LNCAP (cell line): ENCODE results near the gene ATP2B3.

Experiments used
- TF ChIP-seq, protein P1 (sequence below): fragments of 450-650 bp; IDR thresholded peaks from 2 replicates; pipeline ENCODE4 v1.5.1; 2017; ENCODE audit warnings: mild to moderate bottlenecking

ATP2B3 gene

DNA sequence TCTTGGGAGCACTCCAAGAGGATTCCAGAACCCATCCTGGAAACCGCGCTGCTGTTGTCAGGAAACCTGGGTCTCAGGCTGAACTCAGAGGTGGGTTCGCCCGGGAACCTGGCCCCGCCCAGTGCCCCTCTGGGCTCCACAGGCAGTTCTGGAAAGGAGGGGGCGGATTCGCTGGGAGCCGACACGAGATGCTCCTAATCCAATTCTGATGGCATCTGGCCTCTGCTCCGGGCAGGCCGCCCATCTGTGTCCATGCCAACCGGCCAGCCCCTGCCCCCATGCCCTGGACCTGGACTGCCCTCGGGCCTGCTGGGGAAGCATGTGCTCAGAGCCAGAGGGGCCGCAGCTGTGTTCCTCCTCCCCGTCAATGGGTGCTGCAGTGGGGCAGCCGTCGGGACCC, 21.0 kb downstream of the ATP2B3 start:
- TF ChIP-seq, protein P1, sequence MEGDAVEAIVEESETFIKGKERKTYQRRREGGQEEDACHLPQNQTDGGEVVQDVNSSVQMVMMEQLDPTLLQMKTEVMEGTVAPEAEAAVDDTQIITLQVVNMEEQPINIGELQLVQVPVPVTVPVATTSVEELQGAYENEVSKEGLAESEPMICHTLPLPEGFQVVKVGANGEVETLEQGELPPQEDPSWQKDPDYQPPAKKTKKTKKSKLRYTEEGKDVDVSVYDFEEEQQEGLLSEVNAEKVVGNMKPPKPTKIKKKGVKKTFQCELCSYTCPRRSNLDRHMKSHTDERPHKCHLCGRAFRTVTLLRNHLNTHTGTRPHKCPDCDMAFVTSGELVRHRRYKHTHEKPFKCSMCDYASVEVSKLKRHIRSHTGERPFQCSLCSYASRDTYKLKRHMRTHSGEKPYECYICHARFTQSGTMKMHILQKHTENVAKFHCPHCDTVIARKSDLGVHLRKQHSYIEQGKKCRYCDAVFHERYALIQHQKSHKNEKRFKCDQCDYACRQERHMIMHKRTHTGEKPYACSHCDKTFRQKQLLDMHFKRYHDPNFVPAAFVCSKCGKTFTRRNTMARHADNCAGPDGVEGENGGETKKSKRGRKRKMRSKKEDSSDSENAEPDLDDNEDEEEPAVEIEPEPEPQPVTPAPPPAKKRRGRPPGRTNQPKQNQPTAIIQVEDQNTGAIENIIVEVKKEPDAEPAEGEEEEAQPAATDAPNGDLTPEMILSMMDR: no peak

DNA sequence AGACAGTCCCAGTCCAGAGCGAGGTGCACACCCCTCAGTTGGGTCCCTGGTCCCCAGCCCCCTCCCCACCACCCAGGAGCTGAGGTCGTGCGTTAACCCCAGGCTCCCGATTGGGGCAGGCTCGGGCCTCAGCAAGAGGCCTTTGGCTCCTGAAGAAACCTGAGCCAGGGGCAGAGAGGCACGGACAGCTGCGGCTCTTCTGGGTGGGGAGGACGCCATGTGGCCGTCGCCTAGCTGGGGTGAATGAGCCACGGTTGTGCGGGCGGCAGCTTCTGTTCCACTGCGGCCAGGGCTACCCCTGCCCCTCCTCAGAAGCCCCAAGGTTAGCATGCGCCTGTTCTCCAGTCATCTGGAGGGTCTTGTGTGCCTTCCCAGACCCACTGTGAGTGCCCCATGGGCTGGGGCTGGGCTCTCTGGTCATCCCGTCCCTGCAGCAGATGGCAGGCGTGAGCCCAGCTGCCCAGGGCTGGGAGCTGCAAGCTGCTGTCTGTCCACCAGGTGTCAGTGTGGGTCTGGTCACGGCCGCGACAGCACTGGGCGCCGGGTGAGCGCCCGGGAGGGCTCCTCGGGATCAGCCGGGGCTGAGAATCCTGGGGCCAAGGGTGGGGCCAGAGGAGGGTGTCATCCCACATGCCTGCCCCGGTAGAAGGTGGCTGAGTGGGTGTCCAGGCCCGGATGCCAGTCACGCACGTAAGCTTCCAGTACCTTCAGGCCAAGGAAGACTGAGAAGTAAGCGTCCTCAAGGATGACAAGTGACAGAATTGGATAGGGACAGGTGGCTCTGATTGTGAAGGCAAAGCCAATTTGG, 21.9 kb downstream of the ATP2B3 start:
- TF ChIP-seq, protein P1: peak; percentile 84

DNA sequence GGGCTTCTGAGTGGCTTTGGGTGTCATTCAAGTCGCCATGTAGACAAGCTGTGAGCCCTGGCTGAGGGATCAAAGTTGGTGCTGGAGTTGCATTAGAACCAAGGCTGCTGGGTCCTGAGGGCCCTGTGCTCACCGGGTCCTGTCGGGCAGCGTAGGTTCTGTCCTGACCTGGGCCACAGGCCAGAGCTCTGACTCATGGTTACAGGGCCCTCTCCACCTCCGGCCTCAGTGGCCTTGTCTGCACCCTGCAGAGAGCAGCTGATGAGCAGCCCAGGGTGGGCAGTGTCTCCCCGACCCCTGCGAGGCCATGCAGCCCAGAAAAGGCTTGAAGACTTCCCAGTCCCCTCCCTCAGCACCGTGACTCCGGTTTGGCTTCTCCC, 22.5 kb downstream of the ATP2B3 start:
- TF ChIP-seq, protein P1: no peak

DNA sequence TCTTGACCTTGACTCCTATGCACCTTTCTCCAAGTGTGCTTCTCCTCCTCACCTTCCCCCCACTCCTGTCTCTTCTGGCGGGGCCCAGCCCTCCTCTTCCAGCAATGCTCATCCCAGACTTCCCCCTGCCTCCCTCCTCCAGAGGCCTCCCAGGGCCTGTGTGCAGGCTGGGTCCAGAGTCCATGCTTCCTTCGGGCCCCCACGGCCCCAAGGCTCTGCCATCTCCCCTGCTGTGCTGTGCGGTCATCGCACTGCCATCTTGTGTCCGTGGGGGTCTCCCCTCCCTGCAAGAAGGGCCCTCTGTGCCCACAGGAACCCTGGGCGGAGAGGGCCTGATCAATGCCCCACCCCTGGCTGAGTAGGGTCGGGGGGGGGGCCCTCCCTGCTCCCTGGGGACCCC, 27.3 kb downstream of the ATP2B3 start:
- TF ChIP-seq, protein P1: no peak

DNA sequence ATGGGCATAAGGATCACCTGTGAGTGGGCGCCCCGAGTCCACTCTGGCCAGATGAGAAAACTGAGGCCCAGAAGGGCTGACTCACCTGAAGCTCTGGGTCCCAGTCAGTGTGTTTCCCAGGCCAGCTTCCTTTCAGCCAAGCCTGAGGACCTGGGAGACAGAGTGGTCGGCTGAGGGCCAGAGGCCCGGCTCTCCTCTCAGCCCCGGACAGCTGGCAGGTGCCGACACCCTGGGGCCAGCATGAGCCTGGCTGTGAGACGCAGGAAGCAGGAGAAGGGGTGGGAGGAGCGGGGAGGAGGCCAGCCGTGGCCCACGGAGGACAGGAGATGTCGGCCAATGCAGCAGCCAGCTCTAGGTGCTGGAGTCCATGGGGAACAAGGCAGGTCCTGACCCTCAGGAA, 28.9 kb downstream of the ATP2B3 start:
- TF ChIP-seq, protein P1: no peak

DNA sequence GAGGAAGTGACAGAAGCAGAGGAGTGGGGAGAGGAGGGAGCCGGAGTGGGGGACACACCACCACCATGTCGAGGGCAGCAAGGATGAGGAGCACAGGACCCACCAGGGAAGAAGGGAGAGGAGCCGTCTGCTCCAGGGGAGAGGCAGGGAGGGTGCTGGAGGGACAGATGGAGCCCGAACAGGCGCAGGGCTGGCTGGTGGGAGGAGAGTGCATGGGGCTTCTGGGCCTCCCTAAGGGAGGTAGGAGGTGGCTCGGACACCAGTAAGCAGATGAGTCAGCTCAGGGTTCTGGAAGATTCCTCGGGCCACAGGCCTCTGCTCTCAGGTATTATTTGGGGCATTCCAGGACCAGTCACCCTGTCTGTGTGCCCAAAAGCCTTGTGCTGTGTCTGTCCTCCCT, 29.8 kb downstream of the ATP2B3 start:
- TF ChIP-seq, protein P1: no peak

DNA sequence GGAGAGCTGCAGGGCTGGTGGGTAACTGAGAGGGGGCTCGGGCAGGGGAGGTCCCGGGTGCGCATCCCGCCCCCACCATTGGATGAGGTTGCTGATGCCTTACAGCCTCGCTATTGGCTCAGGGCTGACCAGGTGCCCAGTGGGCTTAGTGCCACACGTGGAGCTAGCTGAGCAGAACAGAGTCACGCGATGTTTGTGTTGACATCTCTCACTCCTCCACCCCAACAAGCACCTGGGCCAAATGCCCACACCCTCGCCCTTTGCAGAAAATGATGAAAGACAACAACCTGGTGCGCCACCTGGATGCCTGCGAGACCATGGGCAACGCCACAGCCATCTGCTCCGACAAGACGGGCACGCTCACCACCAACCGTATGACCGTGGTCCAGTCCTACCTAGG, 31.8 kb downstream of the ATP2B3 start:
- TF ChIP-seq, protein P1: no peak

DNA sequence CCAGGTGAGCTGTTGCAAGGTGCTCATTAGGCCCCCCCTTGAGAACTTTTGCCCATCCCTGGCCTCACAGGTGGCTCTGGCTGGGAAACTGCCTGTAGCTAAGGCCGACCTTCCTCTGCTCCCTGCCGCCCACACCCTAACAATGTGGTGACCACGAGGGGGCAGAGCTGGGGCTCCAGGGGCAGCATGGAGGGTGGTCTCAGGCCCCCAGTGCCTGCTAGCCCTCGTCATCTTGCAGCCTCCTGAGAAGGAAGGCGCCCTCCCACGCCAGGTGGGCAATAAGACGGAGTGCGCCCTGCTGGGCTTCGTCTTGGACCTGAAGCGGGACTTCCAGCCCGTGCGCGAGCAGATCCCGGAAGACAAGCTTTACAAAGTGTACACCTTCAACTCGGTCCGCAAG, 32.4 kb downstream of the ATP2B3 start:
- TF ChIP-seq, protein P1: no peak
